ENCODE results near the gene ELSPBP1.

DNA sequence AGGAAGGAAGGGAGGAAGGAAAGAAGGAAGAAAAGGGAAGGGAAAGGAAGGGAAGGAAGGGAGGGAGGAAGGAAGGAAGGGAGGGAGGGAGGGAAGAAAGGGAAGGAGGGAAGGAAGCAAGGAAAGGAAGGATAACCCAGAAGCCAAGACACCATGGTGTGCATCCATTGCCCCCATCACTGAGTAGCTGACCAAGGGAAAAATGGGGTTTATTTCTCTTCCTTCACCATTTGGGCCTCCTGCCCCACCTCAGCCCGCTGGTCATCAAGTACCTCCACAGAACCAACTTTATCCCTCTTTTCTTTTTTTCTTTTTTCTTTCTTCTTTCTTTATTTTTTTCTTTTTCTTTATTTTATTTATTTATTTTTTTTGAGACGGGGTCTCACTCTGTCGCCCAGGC is 29.1 kb downstream of the ELSPBP1 start:
- no peak for TF ChIP-seq EZH2 (IDR thresholded peaks at IDR 0.05; ENCODE audit: low read depth)
- TF ChIP-seq, protein P1, sequence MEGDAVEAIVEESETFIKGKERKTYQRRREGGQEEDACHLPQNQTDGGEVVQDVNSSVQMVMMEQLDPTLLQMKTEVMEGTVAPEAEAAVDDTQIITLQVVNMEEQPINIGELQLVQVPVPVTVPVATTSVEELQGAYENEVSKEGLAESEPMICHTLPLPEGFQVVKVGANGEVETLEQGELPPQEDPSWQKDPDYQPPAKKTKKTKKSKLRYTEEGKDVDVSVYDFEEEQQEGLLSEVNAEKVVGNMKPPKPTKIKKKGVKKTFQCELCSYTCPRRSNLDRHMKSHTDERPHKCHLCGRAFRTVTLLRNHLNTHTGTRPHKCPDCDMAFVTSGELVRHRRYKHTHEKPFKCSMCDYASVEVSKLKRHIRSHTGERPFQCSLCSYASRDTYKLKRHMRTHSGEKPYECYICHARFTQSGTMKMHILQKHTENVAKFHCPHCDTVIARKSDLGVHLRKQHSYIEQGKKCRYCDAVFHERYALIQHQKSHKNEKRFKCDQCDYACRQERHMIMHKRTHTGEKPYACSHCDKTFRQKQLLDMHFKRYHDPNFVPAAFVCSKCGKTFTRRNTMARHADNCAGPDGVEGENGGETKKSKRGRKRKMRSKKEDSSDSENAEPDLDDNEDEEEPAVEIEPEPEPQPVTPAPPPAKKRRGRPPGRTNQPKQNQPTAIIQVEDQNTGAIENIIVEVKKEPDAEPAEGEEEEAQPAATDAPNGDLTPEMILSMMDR (conservative IDR thresholded peaks at IDR 0.05) = no peak
